Measurements from ENCODE around the gene UBE2E2. TPM values are rescaled to one million over a fixed set of nuclear protein-coding genes. Genes with fewer than 3 reads are reported as not detected.
A peak's percentile ranks its signal among the peaks of the same experiment; 100 is the strongest.

Gene UBE2E2
- total RNA-seq, 1 donor from 2014 or later, result 61.3 TPM

DNA sequence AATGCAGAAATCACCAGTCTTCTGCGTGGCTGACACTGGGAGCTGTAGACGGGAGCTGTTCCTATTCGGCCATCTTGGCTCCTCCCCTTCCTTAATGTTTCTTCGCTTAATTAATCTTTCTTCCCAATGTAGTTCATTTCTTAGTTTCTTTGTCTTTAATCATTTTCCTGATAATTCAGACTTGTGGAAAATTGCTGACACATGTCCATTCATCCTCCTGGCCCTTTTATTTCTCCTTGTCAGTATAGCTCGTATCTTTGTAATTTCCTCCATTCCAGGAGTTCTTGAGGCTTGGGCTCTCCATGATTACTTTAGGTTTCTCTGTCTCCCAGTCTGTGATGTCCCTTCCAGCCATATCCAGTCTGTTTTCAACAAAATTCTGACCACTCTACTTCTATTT is 98.7 kb downstream of the UBE2E2 start:
- no peaks in the 10 kb centered on the region for H3K36me3 ChIP-seq (ENCODE audit: control insufficient read depth, insufficient read depth, low read length)
- no peak for DNase-seq (ENCODE audit: low read depth)
- no peak overlapping the region for H3K4me3 ChIP-seq (ENCODE audit: low read depth, low read length)
- TF ChIP-seq, protein P1, sequence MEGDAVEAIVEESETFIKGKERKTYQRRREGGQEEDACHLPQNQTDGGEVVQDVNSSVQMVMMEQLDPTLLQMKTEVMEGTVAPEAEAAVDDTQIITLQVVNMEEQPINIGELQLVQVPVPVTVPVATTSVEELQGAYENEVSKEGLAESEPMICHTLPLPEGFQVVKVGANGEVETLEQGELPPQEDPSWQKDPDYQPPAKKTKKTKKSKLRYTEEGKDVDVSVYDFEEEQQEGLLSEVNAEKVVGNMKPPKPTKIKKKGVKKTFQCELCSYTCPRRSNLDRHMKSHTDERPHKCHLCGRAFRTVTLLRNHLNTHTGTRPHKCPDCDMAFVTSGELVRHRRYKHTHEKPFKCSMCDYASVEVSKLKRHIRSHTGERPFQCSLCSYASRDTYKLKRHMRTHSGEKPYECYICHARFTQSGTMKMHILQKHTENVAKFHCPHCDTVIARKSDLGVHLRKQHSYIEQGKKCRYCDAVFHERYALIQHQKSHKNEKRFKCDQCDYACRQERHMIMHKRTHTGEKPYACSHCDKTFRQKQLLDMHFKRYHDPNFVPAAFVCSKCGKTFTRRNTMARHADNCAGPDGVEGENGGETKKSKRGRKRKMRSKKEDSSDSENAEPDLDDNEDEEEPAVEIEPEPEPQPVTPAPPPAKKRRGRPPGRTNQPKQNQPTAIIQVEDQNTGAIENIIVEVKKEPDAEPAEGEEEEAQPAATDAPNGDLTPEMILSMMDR (IDR thresholded peaks at IDR 0.05; ENCODE audit: insufficient read depth, low read length, severe bottlenecking), result no peak
- no peak for FAIRE-seq
- H3K27me3 ChIP-seq (ENCODE audit: control insufficient read depth, insufficient read depth, low read length), result no peaks in the 10 kb centered on the region

DNA sequence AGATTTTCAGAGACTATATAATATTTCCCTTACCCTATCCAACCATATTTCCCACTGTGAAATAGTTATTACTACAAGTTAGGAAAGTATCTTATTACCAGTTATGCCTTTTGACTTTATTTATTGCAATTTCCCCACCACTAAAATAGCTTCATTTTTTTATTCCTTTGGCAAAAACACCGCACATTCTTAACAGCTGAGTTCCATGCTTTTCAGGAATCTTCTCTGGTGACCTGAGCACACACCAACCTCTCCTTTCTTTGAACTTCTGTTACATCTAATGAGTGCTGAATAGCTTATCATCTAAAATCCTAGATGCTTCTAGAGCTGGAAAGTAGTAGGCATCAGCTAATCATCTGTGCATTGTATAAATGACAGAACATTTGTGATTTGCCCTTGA is 99.1 kb downstream of the UBE2E2 start:
- Histone ChIP-seq H3K27me3 (ENCODE audit: control insufficient read depth, insufficient read depth, low read length) (no peaks in the 10 kb centered on the region), H3K36me3 (ENCODE audit: control insufficient read depth, insufficient read depth, low read length) (no peaks in the 10 kb centered on the region), H3K4me3 (ENCODE audit: low read depth, low read length) (no peak overlapping the region)
- no peak for FAIRE-seq
- TF ChIP-seq, protein P1 (IDR thresholded peaks at IDR 0.05; ENCODE audit: insufficient read depth, low read length, severe bottlenecking), result no peak
- DNase-seq (ENCODE audit: low read depth), result no peak

DNA sequence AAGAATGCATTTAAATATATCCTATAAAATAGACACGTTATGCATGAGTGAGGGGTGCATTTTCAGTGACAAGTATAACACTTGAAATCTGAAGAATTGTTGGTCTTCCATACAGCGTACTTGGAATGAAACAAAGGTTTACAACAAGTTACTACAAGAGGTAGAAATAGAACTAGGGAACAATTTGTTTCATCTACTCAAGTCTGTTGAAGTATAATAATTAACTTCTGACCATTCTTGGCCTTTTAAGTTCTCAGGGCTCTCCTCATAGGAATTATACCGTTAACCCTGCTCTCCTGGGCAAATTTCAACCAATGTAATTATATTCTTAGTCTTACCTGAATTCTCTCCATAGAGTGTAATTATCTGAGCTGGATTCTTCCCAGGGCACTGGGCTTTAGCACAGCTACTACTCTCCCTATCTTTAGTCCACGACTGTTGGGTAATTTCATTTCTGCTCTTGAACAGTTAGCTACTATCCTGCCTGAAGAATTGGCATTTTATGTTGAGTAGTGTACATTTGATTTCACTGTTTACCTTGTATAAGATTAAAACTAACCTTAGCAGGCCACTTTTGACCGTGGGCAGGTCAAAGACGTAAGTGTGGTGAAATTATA is 100.6 kb downstream of the UBE2E2 start:
- FAIRE-seq, result no peak
- TF ChIP-seq, protein P1 (IDR thresholded peaks at IDR 0.05; ENCODE audit: insufficient read depth, low read length, severe bottlenecking), result no peak
- no peak for DNase-seq (ENCODE audit: low read depth)
- Histone ChIP-seq H3K4me3 (ENCODE audit: low read depth, low read length) (no peak overlapping the region), H3K36me3 (ENCODE audit: control insufficient read depth, insufficient read depth, low read length) (no peaks in the 10 kb centered on the region), H3K27me3 (ENCODE audit: control insufficient read depth, insufficient read depth, low read length) (no peaks in the 10 kb centered on the region)

DNA sequence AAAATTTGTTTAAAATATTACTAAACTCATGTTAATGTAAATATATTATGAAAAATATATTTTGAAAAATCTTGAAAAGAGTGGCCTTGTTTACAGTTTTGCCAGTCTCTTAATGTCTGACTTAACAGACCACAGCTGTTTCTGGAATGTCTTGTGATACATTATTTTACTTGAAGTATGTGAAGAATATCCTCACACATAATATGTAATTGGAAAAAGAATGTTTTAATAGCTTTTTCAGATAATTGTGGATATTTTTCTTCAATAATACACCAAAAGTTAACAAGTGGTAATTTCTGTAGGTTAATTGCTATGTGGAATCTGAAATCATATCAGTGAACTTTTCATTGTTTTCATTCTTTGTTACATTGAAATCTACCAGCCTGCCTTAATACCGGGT is 101.3 kb downstream of the UBE2E2 start:
- no peak overlapping the region for H3K4me3 ChIP-seq (ENCODE audit: low read depth, low read length)
- H3K27me3 ChIP-seq (ENCODE audit: control insufficient read depth, insufficient read depth, low read length), result no peaks in the 10 kb centered on the region
- H3K36me3 ChIP-seq (ENCODE audit: control insufficient read depth, insufficient read depth, low read length), result no peaks in the 10 kb centered on the region
- DNase-seq (ENCODE audit: low read depth) (no peak), FAIRE-seq (no peak)
- TF ChIP-seq, protein P1 (IDR thresholded peaks at IDR 0.05; ENCODE audit: insufficient read depth, low read length, severe bottlenecking), result no peak

DNA sequence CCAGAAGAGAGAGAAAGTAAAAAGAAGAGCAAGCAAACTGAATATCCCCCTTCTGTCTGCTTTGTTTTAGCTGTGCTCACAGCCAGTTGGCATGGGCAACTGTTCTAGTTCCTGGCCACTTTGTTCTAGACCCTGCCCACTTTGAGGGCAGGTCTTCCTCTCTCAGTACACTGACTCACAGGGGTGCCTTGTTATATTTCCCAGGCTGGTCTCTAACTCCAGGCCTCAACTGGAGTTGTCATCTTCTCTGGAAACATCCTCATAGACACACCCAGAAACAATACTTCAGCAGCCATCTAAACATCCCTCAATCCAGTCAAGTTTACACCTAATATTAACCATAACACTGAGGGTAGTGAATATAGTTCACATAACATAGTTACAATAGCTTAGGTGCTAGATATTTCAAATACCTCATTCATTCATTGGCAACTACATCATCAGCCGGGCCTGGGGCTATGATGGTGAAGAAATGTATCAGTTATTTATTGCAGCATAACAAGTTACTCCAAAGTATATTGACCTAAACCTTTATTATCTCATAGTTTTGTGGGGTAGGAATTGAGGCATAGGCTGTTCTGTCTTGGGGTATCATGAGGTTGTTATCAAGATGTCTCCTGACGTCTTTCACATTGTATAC is 106.0 kb downstream of the UBE2E2 start:
- no peak for FAIRE-seq

More for the DNA sequence above, 106.0 kb downstream of the UBE2E2 start:
- TF ChIP-seq, protein P1 (IDR thresholded peaks at IDR 0.05; ENCODE audit: insufficient read depth, low read length, severe bottlenecking), result no peak
- Histone ChIP-seq H3K27me3 (ENCODE audit: control insufficient read depth, insufficient read depth, low read length) (no peaks in the 10 kb centered on the region), H3K4me3 (ENCODE audit: low read depth, low read length) (no peak overlapping the region), H3K36me3 (ENCODE audit: control insufficient read depth, insufficient read depth, low read length) (no peaks in the 10 kb centered on the region)
- DNase-seq (ENCODE audit: low read depth), result peak; percentile 3
